Spleen (tissue), 7 donors: ENCODE results near the gene NFATC1.

Experiments
- CTCF ChIP-seq, 11 experiments: fragments of 200-600 bp in 7 of 11; fragments of 450-650 bp in 4 of 11; sonication (generic) in 4 of 11; IDR thresholded peaks in 8 of 11; conservative IDR thresholded peaks in 3 of 11; 1 replicate in 7 of 11; 2 replicates in 4 of 11; pipeline versions ENCODE4 v1.4.0 to v1.8.0; 2016 to 2021; ENCODE audit warnings: antibody characterized with exemption in 11 of 11, inconsistent platforms in 4 of 11, mild to moderate bottlenecking in 1 of 11
- POLR2A ChIP-seq, 3 donors: fragments of 450-650 bp; IDR thresholded peaks; one replicate each; pipeline ENCODE4 v1.5.1; 2017; ENCODE audit warnings: antibody characterized with exemption in 3 of 3, mild to moderate bottlenecking in 1 of 3
- donor health status: DM: no; HTN: no; CAD: no; lungs with moderate emphysema.
- donor health status: DM: no; HTN: no; CAD: no.
- donor health status: DM: no; HTN: no; CAD: no.

DNA sequence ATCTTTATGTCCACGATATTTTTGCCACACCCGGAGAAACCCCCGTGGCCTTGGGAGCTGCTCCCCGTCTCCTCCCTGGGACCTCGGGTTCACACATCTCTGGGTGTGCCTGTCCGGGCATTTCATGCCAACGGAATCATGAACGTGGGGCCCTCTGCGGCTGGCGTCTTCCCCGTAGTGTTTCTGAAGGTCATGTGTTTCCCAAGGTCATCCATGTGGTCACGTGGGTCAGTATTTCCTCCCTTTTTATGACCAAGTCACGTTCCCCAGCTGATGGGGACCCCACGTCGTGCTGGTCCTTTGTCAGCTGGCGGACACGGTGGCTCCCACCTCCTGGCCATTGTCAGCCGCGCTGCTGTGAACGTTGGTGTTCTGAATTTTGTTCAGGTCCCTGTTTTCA, 135.7 kb downstream of the NFATC1 start:
- TF ChIP-seq CTCF (IDR thresholded peaks at IDR 0.05 in 8 of 11, conservative IDR thresholded peaks at IDR 0.05 in 3 of 11), result no peak
- TF ChIP-seq POLR2A (IDR thresholded peaks at IDR 0.05), result no peak
